Amniotic epithelial cell (primary cell): Measurements from ENCODE around the gene TGFB2.

Experiments used
- DNase-seq: peaks from one replicate; pipeline ENCODE4 v3.0.0-alpha.2; 2010; ENCODE audit warnings: low read depth

The TGFB2 gene

GRCh38 chr1:218462587-218462986 lies 117.5 kb downstream of the TGFB2 start:
- DNase-seq = no peak

DNA sequence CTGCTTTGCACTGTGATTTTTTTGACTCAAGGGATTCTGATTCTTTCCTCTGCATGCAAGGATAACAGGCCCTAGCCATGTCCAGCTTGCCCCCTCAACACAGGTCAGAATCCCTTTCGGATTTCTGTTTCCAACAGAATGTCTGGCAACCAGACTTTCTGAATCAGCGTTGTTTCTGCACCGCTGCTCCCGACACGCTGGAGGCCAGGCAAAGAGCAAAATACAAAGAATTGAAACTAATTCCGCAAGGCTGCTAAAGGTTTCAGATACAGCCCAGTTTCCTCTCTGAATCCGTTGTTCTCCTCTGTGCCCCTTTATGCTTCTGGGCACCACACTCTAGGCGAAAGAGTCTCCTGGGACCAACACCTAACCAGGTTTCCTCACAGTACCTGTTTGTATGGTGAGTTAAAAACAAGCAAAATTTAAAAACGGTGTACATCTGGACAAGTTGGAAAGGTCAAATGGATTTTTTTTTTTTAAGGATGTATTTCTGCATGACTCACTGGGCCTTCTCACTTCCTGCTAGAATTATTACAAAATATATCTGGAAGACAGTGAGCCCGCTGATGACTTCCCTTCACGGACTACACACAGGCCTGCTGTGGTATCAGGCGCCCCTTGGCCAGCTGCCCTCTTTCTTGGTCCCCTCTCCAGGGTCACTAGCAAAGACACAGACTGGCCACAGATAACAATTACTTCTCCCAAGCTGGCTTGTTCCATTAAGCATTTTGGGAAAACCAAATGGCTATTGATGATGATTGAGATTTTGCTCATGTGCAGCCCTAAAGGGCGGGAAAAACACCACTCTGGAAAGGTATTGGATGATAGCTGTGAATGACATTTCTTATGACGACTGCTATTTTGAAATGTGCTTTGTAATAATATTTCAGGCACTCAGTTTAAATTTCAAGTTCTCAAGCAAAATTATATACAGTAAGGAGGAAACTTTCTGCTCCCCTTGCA lies 118.3 kb downstream of the TGFB2 start:
- DNase-seq = peak; percentile 79

DNA sequence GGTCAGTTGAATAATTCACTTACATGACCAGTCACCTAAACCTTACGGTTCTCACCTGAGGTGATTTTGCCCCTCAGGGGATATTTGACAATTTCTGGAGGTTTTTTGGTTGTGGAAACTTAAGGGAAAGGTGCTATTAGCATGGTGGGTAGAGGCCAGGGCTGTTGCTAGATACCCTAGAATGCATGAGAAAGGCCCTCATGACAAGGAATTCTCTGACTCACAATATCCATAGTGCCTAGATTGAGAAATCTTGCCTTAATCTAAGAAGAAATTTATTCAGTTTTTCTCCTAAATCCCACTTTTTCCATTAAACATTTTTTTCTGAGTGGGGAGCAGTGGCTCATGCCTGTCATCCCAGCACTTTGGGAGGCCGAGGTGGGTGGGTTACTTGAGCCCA lies 119.7 kb downstream of the TGFB2 start:
- peak; percentile 54 for DNase-seq

GRCh38 chr1:218466341-218467010 lies 121.3 kb downstream of the TGFB2 start:
- no peak for DNase-seq

GRCh38 chr1:218467101-218468072 lies 122.3 kb downstream of the TGFB2 start:
- peak; percentile 46 for DNase-seq

DNA sequence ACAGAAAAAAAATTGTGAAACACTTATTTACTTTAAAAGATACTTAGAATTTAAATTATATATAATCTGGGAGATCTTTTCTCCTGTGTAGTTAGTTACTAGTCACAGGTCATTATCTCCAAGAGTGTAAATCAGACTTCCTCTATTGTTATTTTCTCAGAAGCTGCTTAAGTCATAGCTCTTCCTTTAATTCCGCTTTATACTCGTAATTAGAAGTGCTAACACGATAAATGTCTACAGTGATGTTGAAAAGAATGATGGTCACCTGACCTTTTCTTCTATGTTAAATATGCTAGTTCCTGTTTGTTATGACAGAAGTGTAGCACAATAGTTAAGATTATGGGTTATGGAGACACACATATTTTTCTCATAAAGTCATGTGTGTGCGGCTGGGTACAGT lies 123.6 kb downstream of the TGFB2 start:
- no peak for DNase-seq

DNA sequence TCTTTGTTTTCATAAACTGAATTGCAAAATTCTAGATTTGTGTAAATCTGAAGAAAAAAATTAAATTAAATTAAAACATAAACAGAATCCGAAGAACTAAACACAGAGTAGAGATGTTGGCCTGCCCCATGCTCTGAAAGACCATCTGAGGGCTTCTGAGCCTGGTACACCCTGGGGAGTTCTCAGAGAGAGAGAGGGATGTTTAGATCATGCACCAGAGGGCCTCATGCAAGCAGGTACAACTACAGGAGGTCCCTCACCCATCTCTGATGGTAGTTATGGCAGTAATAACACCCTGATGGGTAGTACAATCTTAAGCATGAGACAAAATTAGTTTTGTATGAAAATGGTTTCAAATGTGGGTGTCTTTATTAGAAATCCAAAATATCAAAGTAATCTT lies 127.7 kb downstream of the TGFB2 start:
- no peak for DNase-seq

GRCh38 chr1:218473522-218473921 lies 128.4 kb downstream of the TGFB2 start:
- peak; percentile 47 for DNase-seq

DNA sequence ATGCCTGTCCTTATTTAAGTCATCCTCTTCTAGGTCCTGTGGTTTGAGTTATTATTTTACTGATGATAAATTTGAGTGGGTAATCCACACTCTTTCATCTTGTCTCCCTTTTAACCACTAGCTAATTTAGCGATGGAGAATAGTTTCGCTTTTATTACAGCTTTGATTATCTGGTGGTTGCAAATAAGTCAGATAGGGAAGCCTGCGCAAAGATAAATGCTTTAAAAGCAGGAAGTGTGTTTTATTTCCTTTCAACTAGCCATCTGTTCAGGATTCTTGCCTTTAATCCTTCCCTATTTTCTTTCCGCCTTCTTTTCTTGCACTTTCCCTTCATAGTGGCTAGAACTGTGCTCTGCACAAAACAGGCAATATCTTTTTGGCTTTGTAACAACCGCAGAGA lies 129.0 kb downstream of the TGFB2 start:
- DNase-seq = no peak

GRCh38 chr1:218475275-218475674 lies 130.1 kb downstream of the TGFB2 start:
- peak; percentile 16 for DNase-seq

- no peak for DNase-seq
These were observed 130.6 kb downstream of the TGFB2 start for GRCh38 chr1:218475699-218476098.

GRCh38 chr1:218476385-218476784 lies 131.2 kb downstream of the TGFB2 start:
- peak; percentile 89 for DNase-seq

- no peak for DNase-seq
These were observed 133.2 kb downstream of the TGFB2 start for GRCh38 chr1:218478336-218478735.

GRCh38 chr1:218479436-218480115 lies 134.4 kb downstream of the TGFB2 start:
- peak; percentile 86 for DNase-seq

DNA sequence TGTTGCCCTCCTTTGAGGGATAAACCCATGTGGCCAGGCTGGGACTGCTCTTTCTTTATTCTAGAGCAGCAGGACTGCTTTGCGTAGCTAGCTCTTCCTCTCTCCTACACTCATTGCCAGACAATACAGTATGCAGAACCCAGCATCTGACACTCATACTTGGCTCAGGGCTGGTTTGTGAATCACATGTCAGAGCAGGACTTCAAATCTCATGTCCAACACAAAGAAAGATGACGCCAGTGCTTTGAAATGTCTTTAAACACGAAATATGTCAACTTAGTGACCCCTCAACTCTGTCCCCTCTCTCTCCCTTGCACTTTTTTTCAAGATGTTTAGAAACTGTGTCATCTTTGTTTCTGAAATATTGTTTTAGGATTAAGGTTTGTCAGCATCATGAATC lies 135.0 kb downstream of the TGFB2 start:
- DNase-seq = peak; percentile 87

GRCh38 chr1:218480588-218481099 lies 135.5 kb downstream of the TGFB2 start:
- DNase-seq = peak; percentile 93

DNA sequence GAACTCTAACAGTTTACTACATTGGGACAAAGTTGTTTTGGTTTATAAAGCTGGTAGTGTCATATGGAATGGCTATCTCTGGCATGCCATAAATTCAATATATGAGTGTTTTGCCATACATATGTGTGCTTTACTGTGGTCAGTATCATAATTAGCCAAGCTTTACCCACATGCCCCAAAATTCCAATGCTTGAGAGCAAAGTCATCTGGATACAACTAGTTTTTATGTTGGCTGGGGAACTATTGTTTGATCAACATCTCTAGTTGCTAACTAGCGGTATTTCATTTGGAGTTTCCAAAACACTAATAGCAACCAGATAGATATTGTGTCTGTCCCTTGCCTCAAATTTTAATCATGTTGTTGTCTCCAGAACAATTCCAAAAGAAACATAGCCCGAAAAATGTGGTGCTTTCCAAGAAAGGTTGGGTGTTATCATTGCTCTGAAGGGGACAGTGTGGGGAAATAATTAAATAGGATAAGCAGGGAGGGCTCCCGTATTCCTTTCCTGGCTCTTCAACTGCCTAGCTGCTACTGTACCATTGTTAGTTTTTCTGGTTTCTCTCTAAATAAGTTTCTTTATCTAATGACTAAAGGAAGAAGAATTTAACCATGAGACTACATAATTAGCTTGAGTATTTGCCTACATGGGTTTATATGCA lies 136.1 kb downstream of the TGFB2 start:
- DNase-seq = peak; percentile 40

GRCh38 chr1:218482683-218483082 lies 137.5 kb downstream of the TGFB2 start:
- DNase-seq = peak; percentile 45

- DNase-seq = no peak
These were observed 140.2 kb downstream of the TGFB2 start for GRCh38 chr1:218485241-218485928.

DNA sequence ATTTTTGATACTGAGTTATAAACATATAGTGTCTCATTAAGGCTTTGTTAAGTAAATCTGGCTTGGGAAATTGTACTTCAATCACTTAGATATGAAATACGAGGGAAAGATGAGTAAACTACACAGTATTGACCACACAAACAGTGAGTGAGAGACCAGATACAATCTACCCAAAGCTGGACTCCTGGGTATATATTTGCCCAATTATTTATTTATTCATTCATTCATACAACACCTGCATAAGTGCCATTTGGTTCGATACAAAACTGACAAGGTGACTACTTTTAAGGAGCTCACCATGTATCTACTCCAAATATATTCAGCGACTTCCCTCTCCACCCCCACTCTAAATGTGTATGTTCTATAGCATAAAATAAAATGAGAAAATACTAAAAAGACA lies 143.4 kb downstream of the TGFB2 start:
- DNase-seq = no peak
